Left renal cortex interstitium (tissue), 4 donors: ENCODE results near the gene RSPO3. TPM values are rescaled to one million over a fixed set of nuclear protein-coding genes. Genes with fewer than 3 reads are reported as not detected.
"Not testable (repeated sequence)": the region's sequence is repeated elsewhere in the genome, so short reads cannot be mapped to it uniquely, and the experiment has no call there.

ENCODE experiments used
- DNase-seq, 4 donors: peaks; one replicate each; pipeline ENCODE4 v3.0.0-alpha.2; 2013; ENCODE audit warnings: low read depth in 4 of 4, low spot score in 2 of 4, missing footprints in 1 of 4
- polyA plus RNA-seq, 4 donors: library from polyadenylated mRNA; unstranded; fragments of 120-200 nt; gene quantifications; one replicate each; pipeline ENCODE4 v1.2.1, GENCODE V29; 2013; ENCODE audit not compliant: insufficient read length in 4 of 4

RSPO3 gene
- polyA plus RNA-seq, 4 donors: 15.6 to 28.8 (median 20.5) TPM

DNA sequence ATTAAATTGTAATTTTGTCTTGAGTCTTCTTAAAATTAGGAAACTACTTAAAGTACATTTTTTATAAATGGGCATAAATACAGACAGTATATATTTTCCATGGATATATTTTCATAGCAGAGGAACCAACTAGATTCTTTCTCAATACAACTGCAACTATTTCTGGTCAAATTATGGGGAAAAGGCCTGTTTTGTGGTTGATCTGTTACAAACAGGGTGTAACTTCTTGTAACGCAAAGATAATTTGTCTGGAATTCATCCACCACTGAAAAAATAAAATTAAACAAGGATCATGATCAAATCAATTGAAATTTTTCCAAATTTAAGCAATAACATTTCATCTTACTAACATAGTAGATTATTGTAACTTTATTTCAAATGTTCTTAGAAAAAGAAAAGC, 81.0 kb downstream of the RSPO3 start:
- DNase-seq: no peak

DNA sequence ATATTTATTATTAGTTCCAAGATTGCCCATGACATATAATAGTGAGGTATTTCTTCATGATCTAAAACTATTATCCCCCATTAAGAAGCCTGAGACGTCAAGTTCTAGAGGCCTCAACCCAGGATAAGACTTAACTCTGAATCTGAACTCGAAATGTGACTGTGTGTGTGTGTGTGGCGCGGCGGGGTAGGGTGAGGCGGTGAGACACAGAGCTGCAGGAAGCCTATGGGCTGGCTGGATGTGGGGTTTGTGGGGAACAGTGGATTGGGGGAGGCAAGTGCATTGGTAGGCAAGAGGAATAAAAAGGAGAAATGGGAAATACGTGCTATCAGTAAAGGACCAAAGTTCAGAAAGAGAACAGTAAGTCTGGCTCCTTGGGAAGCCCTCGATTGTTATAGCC, 81.6 kb downstream of the RSPO3 start:
- no peak for DNase-seq

DNA sequence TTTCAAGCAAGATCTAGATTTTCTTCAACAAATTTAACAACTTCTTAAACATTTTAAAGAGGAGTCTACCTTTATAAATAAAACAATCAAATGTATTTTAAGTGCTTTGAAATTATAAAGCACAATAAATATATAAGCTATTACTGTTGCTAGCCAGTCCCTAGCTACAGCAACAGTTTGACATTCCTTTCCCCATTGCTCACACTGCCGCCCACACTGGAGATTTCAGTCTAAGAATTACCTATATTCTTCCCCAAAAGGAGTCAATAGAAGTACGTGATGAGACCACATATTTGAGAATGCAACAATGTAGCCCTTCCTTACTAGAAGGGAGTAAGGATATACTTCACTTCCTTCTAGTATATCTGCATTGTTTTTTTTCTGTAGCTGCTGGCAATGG, 82.8 kb downstream of the RSPO3 start:
- DNase-seq: no peak

DNA sequence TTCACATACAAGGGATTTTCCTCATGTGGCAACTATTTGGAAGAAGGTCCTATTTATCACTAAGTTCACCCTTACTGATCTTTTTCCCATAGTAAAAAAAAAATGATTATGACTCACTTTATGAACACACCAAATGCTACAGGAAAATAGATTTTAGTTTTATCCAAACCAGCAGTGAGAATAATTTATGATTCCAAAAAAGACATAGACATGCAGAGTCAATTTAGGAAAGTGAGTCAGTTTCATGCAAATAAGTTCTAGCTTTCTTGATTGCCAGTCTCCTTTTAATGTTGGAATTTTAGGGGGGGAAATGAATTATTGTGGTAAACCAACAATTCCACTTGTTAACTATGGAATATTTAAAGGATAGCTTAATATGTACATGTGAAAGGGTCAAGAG, 84.2 kb downstream of the RSPO3 start:
- DNase-seq: no peak

DNA sequence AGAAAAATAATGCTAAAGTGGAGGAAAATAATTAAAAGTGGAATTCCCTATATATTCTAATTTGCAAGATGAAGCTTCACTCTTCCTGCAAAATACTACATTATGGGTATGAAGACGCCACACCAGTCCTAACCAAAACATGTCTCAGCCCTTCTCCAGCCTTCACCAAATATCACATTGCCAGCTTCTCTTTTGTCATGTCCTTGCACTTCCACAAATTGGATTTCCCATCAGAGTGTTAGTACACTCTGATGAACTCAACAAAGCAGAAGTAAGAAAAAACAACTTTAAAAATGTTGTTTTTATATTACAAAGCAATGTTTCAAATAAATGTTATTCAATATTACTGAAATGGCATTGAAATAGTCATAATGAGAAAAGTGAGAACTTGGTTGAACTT, 85.8 kb downstream of the RSPO3 start:
- no peak for DNase-seq

DNA sequence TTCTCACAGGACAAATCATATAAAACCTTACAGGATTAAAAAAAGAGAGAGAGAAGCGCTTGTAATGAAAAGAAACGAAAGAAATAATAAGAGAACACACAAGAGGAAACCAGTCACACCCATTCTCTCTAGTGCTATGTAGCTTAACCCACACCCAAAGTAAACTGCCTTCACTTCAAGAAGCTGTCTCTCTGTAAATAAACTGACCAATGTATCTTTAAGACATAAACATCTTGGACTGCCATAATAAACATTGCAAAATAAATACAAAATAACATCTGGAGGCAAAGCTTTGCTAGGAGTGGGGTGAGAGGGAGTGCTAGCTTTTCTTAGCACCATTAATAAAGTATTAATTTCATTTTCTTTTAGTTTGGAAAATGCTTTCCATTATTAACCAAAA, 86.6 kb downstream of the RSPO3 start:
- DNase-seq: no peak

DNA sequence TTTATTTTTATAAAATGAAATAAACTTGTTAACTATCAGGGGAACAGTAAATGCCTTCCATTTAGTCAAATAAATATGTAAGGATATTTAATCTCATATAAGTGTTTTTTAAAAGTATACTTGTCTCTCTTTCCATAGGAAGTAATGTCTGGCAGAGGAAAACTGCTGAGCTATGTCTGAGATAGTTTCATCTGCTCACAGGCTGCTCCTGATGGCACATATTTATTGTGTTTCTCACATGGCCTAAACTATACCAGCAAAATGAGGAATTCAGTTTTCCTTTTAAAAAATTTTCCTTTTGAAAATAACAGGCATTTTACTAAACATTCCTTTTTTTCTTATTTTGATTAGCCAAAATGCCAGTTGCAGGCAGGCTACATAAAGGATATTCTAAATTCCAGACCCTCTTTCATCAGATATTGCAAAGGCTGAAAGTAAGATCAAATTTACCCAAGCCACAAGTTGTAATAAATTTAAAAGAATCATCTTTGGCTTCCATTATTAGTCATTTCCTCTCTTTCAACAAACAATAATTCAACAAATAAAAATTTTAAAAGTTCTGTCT, 88.1 kb downstream of the RSPO3 start:
- DNase-seq: no peak

DNA sequence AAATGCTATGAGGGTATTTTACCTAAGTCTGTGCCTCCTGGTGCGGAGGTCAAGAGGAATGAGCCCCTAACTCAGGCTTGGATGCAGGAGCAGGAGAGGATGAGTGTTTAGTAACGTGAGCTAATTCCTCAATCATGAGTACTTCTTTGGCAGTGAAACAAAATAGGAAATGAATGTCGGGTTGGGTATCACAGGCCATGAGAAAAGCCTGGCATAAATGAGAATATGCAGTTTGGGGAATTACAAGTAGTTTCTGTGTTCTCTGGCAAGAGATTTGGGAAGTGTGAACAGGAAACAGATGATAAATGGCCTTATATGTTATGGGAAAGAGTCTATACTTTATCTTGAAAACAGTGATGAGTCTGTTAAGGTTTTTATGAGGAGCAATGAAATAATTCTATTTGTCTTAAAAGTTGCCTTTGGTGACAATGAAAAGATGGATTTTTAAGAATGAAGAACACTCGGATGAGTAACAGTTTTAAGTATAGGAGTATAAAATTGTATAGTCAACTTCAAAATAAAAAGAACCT, 89.2 kb downstream of the RSPO3 start:
- DNase-seq: no peak

DNA sequence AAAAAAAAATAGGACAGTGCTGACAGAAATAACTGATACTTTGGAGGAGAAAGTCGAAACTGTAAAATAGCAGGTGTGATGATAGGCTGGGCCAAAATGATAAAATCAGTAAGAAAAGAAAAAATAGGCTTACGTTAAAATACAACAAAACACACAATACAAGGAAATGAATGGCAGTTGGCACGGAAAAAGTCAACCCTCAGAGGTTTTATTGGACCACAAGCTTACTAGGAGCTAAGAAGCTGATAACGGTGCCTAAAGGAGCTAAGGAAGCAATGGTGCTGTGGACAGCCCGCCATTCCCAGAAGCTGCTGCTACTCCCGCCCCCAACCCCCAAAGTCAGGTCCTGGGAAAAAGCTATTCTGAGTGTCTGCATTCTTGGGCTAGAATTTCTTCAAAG, 92.3 kb downstream of the RSPO3 start:
- no peak for DNase-seq

DNA sequence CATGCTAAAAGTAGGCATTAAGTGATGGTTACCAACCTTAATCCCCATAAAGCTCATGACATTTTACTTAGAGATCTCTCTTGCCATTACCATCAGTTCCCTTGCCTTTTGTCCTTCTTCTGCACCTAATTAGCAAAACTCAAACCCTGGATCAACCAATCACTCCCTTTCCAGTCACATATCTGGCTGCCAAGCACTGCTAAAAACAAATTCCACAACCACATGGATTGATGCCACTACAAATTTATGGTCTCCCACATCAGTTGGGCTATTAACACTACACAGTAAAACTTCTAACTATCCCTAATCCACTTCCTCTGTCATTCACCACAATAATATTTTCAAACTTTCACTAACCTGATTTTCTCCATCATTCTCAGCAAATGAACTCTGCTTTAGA, 93.9 kb downstream of the RSPO3 start:
- no peak for DNase-seq

DNA sequence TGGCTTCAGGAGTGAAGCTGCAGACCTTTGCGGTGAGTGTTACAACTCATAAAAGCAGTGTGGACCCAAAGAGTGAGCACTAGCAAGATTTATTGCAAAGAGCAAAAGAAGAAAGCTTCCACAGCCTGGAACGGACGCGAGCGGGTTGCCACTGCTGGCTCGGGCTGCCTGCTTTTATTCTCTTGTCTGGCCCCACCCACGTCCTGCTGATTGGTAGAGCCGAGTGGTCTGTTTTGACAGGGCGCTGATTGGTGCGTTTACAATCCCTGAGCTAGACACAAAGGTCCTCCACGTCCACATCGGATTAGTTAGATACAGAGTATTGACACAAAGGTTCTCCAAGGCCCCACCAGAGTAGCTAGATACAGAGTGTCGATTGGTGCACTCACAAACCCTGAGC, 95.6 kb downstream of the RSPO3 start:
- DNase-seq: not testable (repeated sequence)

DNA sequence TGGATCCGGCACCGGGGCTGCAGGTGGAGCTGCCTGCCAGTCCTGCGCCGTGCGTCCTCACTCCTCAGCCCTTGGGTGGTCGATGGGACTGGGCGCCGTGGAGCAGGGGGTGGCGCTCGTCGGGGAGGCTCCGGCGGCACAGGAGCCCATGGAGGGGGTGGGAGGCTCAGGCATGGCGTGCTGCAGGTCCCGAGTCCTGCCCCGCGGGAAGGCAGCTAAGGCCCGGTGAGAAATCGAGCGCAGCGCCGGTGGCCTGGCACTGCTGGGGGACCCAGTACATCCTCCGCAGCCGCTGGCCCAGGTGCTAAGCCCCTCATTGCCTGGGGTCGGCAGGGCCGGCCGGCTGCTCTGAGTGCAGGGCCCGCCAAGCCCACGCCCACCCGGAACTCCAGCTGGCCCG, 96.1 kb downstream of the RSPO3 start:
- DNase-seq: not testable (repeated sequence)

DNA sequence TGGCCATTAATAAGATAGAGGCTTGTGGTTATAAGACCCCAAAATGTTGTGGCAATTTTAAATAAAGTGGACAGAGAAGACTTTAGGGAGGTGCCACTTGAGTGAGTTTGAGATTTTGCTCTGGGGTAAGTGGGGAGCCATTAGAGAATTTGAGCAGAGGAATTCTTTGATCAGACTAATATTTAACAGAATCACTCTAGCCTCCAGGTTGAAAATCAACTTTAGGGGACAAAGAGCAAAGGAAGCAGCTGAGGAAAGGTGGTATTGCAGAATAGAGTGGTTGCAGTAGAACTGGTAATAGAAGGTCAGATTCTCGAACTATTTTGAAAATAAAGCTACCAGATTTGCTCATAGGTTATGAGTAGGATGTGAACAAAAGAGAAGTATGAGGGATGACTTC, 97.5 kb downstream of the RSPO3 start:
- DNase-seq: no peak

DNA sequence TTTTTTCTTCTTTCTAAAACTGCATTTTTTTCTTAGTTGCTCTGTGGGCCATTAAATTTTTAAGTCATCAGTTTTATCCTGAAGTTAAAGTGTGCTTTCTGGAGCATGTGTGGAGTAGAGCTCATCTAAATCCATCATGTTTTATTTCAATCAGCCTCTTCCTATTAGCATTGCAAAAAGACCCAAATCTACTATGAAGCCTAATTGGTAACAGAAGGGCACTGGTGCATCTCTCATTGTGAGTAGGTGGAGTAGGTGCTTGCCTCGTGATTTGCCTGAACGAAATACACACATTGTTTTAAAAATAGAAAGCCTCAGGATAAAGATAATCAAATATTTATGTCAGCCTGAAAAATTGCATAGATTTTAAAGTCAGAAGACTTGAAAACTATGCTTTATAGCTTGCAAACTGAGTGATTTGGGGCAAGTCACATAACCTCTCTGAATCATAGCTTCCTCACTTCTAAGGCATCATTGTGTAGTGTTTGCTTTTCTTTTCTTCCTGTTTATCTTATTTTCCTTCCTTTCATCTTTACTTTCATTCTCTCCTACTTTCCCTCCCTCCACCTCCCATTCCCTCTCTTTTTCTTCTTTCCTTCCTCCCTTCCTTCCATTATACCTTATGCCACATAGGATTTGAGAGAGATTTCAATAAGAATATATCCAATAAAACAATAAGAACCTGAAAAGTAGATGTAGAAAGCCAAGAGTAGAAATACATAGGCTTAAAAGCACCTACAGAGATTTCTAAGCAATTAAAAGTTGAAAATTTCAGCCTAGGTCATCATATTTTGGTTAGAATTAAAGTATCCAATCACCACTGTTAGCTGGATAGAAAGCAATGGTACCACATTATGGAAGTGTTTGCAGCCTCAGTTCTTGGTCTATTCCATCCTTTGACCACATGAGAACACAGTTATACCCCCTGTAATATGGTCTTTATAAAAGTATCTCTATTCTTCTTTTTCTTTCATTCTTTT, 98.6 kb downstream of the RSPO3 start:
- DNase-seq: no peak

DNA sequence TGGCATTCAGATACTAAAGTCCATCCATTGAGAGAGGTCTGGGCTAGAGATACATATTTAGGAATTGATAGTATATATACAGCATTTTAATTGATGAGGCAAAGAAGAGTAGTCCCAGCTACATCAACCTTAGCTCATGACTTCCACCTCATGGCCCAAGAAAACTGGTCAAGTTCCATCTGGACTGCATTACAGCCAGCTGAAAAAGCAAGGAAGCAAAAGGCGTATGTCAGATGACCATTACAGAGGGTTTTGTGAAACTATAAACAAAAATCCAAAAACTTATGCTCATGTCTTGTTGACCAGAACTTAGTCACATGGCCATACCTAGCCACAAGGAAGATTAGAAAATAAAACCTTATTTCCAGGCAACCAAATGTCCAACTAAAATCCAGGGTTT, 101.4 kb downstream of the RSPO3 start:
- no peak for DNase-seq

DNA sequence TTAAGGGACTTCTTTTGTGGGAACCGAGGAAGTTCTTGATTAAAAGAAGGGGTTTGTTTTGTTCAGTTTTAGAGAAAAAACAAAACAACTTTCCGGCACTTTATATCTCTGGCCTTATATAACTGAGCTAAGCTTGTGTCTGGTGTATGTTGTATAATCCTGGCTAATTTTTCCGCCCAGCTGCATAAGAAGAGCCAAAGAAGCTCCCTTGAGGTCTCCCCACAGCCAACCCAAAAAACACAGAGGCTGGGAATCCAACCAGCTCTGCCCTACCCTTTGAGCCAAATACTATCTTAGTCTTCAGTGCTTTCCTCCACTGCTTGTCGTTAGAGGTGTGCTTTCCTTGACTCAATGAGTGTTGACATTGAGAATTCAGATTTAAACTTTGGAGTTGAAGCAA, 102.7 kb downstream of the RSPO3 start:
- no peak for DNase-seq

DNA sequence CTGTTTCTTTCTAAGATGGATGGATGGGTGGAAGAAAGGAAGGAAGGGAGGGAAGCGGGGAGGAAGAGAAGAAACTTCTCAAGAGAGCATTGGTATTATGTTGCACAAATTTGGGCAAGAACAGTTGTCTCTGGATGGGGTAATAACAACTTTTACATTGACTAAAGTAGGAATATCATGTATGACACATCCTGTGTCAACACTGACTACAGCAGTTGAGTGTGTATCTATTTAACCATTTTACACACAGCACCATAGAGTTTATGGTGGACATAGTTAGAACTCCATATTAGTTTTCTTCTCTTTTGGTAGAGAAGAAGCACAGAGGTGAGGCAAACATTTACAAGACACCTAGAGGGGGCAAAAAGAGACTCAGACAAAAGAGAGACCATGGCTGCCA, 103.9 kb downstream of the RSPO3 start:
- DNase-seq: no peak

DNA sequence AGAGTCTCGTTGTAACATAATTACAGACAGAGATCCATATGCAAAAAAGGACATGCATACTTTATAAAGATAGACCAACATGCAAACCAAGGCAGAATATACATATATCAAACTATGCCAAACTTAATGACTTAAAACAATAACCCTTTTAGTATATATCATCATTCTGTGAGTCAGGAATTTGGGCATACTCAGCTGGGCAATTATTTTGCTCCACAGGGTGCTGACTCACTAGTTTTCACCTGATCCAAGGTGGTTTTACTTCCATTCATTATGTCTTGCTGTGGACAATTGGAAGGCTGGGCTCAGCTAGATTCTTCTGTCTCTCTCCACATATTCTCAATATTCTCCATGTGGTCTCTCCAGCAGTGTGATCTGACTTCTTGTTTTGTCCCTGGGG, 107.0 kb downstream of the RSPO3 start:
- no peak for DNase-seq

DNA sequence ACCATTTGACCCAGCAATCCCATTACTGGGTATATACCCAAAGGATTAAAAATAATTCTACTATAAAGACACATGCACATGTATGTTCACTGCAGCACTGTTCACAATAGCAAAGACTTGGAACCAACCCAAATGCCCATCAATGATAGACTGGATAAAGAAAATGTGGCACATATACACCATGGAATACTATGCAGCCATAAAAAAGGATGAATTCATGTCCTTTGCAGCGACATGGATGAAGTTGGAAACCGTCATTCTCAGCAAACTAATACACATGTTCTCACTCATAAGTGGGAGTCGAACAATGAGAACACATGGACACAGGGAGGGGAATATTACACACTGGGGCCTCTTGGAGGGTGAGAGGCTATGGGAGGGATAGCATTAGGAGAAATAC, 115.3 kb downstream of the RSPO3 start:
- not testable (repeated sequence) for DNase-seq

DNA sequence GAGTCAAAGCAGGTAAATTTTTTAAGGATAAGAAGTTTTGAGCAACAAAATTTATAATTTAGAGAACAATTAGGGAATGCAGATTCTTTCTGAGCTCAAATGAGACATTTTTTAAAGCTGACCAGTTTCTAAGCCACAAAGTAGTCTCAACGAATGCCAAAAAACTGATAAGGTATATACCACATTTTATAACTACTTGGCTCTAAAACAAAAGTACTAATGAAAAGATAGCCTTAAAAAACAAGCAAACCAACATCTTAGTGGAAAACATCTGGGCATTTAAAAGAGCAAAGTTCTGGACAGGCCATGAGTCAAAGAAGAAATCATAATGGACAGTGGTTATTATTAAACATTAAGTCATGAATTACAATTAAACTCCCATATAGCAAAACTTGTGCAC, 125.0 kb downstream of the RSPO3 start:
- no peak for DNase-seq
